RWPE2 (cell line): ENCODE results near the gene NDFIP1.

Experiments
- ATAC-seq: fragments of 200-7000 bp; cut with Tn5 transposase; 3 replicates; pipeline ENCODE4 v1.9.1; 2021; ENCODE audit warnings: low read depth
- DNase-seq: peaks from one replicate; pipeline ENCODE4 v3.0.0-alpha.2; 2020; ENCODE audit warnings: low spot score
- H3K27ac ChIP-seq: fragments of 450-650 bp; 2 replicates; pipeline ENCODE4 v1.5.1; 2017; ENCODE audit warnings: mild to moderate bottlenecking; ENCODE audit not compliant: poor library complexity, severe bottlenecking
- H3K27me3 ChIP-seq: fragments of 250-450 bp; sonication (Bioruptor Pico); 2 replicates; pipeline ENCODE4 v1.5.1; 2021; ENCODE audit warnings: mild to moderate bottlenecking, moderate library complexity; ENCODE audit not compliant: insufficient read depth, poor library complexity, severe bottlenecking
- H3K36me3 ChIP-seq: fragments of 250-450 bp; sonication (Bioruptor Pico); 2 replicates; pipeline ENCODE4 v1.5.1; 2020; ENCODE audit warnings: low read depth, mild to moderate bottlenecking, moderate library complexity
- H3K4me1 ChIP-seq: fragments of 250-450 bp; sonication (Bioruptor Pico); 2 replicates; pipeline ENCODE4 v1.5.1; 2021; ENCODE audit warnings: mild to moderate bottlenecking, moderate library complexity; ENCODE audit not compliant: insufficient read depth, poor library complexity, severe bottlenecking
- H3K4me3 ChIP-seq: fragments of 250-450 bp; sonication (Bioruptor Pico); 2 replicates; pipeline ENCODE4 v1.5.1; 2021; ENCODE audit warnings: mild to moderate bottlenecking, moderate library complexity; ENCODE audit not compliant: severe bottlenecking
- H3K9me3 ChIP-seq: fragments of 250-450 bp; sonication (Bioruptor Pico); 2 replicates; pipeline ENCODE4 v1.5.1; 2021; ENCODE audit warnings: mild to moderate bottlenecking, moderate library complexity; ENCODE audit not compliant: severe bottlenecking
- TF ChIP-seq, protein P1 (sequence below): fragments of 450-650 bp; IDR thresholded peaks from one replicate; pipeline ENCODE4 v1.5.1; 2017; ENCODE audit warnings: mild to moderate bottlenecking, moderate library complexity; ENCODE audit not compliant: poor library complexity, severe bottlenecking

The NDFIP1 gene

DNA sequence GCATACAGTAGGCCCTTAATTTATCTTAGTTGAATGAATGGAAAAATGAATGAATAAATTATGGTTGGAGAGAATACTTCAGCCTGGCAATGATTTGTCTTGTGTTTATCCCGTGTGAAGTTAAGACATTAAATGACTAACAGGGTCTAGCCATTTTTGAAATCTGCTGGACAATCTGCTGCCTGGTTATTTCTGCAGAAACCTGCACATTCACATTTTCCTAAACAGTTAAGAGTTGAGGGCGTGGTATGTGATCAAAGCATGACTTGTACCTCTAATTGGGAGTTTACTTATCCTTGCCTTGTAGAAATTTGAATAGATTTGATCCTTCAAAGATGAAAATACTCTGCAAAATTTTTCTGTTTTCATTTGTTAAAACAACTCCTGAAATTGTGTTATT, 34.6 kb upstream of the NDFIP1 start:
- no peak for DNase-seq
- no peak for ATAC-seq
- no peaks in the 10 kb centered on the region for H3K27me3 ChIP-seq
- H3K9me3 ChIP-seq, result no peaks in the 10 kb centered on the region
- no peak overlapping the region for H3K4me3 ChIP-seq
- no peak overlapping the region for H3K27ac ChIP-seq
- TF ChIP-seq, protein P1, sequence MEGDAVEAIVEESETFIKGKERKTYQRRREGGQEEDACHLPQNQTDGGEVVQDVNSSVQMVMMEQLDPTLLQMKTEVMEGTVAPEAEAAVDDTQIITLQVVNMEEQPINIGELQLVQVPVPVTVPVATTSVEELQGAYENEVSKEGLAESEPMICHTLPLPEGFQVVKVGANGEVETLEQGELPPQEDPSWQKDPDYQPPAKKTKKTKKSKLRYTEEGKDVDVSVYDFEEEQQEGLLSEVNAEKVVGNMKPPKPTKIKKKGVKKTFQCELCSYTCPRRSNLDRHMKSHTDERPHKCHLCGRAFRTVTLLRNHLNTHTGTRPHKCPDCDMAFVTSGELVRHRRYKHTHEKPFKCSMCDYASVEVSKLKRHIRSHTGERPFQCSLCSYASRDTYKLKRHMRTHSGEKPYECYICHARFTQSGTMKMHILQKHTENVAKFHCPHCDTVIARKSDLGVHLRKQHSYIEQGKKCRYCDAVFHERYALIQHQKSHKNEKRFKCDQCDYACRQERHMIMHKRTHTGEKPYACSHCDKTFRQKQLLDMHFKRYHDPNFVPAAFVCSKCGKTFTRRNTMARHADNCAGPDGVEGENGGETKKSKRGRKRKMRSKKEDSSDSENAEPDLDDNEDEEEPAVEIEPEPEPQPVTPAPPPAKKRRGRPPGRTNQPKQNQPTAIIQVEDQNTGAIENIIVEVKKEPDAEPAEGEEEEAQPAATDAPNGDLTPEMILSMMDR, result no peak
- H3K4me1 ChIP-seq, result no peaks in the 10 kb centered on the region
- no peaks in the 10 kb centered on the region for H3K36me3 ChIP-seq

GRCh38 chr5:142078221-142078620, 30.4 kb upstream of the NDFIP1 start:
- no peaks in the 10 kb centered on the region for H3K4me1 ChIP-seq
- no peak for ATAC-seq
- no peaks in the 10 kb centered on the region for H3K9me3 ChIP-seq
- H3K36me3 ChIP-seq, result no peaks in the 10 kb centered on the region
- no peak for DNase-seq
- H3K4me3 ChIP-seq, result no peak overlapping the region
- H3K27me3 ChIP-seq, result no peaks in the 10 kb centered on the region
- no peak overlapping the region for H3K27ac ChIP-seq
- TF ChIP-seq, protein P1, result no peak

DNA sequence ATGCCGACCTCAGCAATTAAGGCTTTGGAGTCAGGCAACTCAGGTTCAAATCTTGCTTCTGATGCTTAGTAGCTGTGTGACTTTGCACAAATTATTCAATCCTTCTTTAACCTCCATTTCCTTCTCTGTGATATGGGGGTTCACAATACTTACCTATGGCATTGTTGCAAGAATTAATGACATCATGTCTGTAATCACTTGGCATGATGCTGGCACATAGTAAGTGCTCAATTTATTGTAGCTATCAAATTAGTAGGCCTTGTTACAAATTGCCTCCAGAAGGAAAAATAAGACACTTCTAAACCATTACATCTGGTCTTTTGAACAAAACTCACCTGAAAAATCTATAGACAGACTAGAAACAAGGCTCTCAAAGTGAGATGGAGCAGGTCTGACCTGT, 29.9 kb upstream of the NDFIP1 start:
- no peak overlapping the region for H3K27ac ChIP-seq
- no peak overlapping the region for H3K4me3 ChIP-seq
- no peaks in the 10 kb centered on the region for H3K36me3 ChIP-seq
- no peaks in the 10 kb centered on the region for H3K27me3 ChIP-seq
- H3K9me3 ChIP-seq, result no peaks in the 10 kb centered on the region
- ATAC-seq, result no peak
- DNase-seq, result no peak
- no peaks in the 10 kb centered on the region for H3K4me1 ChIP-seq
- TF ChIP-seq, protein P1, result no peak

DNA sequence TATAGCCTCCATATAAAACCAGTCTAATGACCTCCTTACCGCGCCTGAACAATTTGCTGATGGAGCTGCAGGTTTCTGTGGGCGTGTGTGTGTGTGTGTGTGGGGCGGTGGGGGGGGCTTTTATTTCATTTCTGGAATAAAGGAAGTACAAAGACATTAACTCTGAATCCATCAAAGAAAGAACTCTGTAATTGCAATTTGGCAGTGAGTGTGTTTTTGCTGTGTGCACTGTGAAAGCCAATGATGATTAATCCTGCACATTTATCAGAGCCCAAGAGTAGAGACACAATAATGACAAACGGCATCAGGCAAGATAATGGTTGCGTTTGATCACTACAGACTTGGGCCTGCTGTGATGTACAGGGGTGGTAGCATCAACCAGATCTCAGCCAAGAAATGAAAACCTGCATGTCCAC, 29.3 kb upstream of the NDFIP1 start:
- ATAC-seq (no peak; the same call in 2 of the 3 replicates), DNase-seq (no peak)
- H3K36me3 ChIP-seq, result no peaks in the 10 kb centered on the region
- no peak overlapping the region for H3K27ac ChIP-seq
- H3K4me1 ChIP-seq, result no peaks in the 10 kb centered on the region
- no peaks in the 10 kb centered on the region for H3K27me3 ChIP-seq
- H3K9me3 ChIP-seq, result no peaks in the 10 kb centered on the region
- TF ChIP-seq, protein P1, result no peak
- H3K4me3 ChIP-seq, result no peak overlapping the region

DNA sequence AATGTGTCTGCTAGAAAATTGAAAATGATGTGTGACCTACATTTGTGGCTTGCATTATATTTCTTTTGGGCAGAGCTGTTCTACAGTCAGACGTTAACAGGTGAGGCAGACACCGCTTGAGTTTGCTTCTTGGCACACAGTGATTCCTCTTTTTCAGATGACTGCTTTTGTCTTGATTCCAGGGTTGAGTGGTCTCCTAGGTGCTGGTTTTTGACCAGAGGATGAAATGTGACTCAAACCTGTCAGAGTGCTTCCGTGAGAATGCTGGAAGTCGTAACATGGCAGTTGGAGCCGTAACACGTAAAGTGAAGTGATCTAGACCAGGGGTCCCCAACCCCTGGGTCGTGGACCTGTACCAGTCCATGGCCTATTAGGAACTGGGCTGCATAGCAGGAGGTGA, 28.3 kb upstream of the NDFIP1 start:
- DNase-seq (no peak), ATAC-seq (no peak)
- no peak overlapping the region for H3K27ac ChIP-seq
- no peak overlapping the region for H3K4me3 ChIP-seq
- no peaks in the 10 kb centered on the region for H3K27me3 ChIP-seq
- H3K9me3 ChIP-seq, result no peaks in the 10 kb centered on the region
- H3K4me1 ChIP-seq, result no peaks in the 10 kb centered on the region
- TF ChIP-seq, protein P1, result no peak
- no peaks in the 10 kb centered on the region for H3K36me3 ChIP-seq
